ENCODE data around the gene HLCS. TPM values are rescaled to one million over a fixed set of nuclear protein-coding genes. Genes with fewer than 3 reads are reported as not detected.

HLCS gene
- total RNA-seq, 1 donor from 2014 or later = 25.0 TPM

DNA sequence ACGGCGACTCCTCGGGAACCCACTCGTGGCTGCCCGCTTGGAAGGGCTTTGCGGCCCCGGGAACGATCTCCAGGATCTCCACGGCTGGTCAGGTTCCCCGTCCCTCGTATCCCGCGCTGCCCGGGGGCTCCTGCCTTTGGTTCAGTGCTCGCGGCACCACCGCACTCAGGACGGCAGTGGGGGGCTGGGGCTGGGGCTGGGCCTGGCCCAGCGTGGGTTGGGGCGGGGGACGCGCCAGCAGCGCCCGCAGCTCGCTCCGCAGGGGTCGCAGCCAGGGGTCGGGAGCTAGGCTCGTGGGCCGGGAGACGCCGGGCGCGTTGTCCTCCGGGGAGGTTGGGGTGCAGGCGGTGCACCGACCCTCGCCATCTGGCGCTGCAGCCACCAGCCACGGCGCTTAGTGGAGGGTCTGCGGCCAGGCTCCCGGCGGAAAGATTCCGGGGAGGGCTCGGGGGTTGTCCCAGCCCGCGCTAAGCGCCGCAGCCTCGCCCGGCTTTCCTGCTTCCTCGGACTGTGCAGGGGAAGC, 258.6 kb downstream of the HLCS start:
- Mint-ChIP-seq H3K27me3 (ENCODE audit: insufficient read depth, low read depth) (peaks cover 88% of the 10 kb centered on the region), H3K36me3 (no peaks in the 10 kb centered on the region), H3K9me3 (peaks cover 2% of the 10 kb centered on the region), H3K4me3 (peak overlapping the region; percentile 70), H3K27ac (no peak overlapping the region), H3K4me1 (peaks cover 28% of the 10 kb centered on the region)
- peaks cover 19% of the 10 kb centered on the region for H3F3A ChIP-seq (ENCODE audit: low read depth)
- H3K4me1 ChIP-seq = peaks cover 37% of the 10 kb centered on the region
- no peaks in the 10 kb centered on the region for H3K79me2 ChIP-seq (ENCODE audit: low read depth)
- peaks cover 100% of the 10 kb centered on the region for H3K27me3 ChIP-seq
- H3K9me3 ChIP-seq (ENCODE audit: low read depth) = no peaks in the 10 kb centered on the region
- TF ChIP-seq EZH2 (IDR thresholded peaks at IDR 0.05) = peak; percentile 57
- peak; percentile 69 for TF ChIP-seq EZH2phosphoT487 (IDR thresholded peaks at IDR 0.05)
- TF ChIP-seq, protein P1, sequence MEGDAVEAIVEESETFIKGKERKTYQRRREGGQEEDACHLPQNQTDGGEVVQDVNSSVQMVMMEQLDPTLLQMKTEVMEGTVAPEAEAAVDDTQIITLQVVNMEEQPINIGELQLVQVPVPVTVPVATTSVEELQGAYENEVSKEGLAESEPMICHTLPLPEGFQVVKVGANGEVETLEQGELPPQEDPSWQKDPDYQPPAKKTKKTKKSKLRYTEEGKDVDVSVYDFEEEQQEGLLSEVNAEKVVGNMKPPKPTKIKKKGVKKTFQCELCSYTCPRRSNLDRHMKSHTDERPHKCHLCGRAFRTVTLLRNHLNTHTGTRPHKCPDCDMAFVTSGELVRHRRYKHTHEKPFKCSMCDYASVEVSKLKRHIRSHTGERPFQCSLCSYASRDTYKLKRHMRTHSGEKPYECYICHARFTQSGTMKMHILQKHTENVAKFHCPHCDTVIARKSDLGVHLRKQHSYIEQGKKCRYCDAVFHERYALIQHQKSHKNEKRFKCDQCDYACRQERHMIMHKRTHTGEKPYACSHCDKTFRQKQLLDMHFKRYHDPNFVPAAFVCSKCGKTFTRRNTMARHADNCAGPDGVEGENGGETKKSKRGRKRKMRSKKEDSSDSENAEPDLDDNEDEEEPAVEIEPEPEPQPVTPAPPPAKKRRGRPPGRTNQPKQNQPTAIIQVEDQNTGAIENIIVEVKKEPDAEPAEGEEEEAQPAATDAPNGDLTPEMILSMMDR (IDR thresholded peaks at IDR 0.05) = no peak
- H3K27ac ChIP-seq = no peak overlapping the region
- peak overlapping the region; percentile 64 for H3K4me2 ChIP-seq
- peaks cover 75% of the 10 kb centered on the region for H4K20me1 ChIP-seq (ENCODE audit: low read depth)
- peak overlapping the region; percentile 37 for H2AFZ ChIP-seq (replicated peaks)
- DNase-seq (ENCODE audit: low spot score) = no peak
- no peaks in the 10 kb centered on the region for H3K36me3 ChIP-seq
- peak overlapping the region; percentile 27 for H3K4me3 ChIP-seq
- H3K9ac ChIP-seq = no peak overlapping the region

DNA sequence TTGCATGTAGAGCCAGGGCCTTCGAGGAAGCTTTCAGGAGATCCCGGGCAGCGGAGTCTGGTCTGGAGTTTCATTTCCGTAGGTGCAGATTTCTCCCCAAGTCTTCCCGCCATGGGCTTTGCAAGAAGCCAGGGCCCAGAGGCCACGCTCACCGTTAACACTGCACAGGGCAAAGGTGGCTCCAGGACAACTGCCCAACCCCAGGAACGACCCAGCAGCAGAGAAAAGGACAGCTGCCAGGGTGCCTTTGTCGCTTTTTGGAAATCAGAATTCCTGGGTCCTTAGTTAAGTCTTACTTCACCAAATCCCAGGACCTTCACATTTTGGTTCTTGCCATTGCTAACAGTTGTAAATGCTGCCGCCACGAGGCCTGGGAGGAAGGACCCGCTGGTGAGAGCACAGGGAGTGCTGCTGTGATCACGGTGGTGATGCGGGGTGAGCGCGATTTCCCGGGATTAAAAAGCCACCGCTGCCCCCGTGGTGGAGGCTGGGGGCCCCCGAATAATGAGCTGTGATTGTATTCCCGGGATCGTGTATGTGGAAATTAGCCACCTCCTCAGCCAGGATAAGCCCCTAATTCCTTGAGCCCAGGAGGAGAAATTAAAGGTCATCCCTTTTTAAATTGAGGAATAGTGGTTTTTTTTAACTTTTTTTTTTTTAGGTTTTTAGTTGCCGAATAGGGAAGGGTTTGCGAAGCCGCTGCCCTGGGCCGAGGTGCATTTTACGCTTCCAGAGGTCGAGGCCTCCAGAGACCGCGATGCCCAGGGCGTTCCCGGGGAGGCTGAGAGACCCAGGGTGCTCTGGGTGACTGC, 259.3 kb downstream of the HLCS start:
- peak; percentile 77 for DNase-seq (ENCODE audit: low spot score)
- Mint-ChIP-seq H3K4me3 (peak overlapping the region; percentile 68), H3K27ac (no peak overlapping the region), H3K36me3 (no peaks in the 10 kb centered on the region), H3K27me3 (ENCODE audit: insufficient read depth, low read depth) (peaks cover 88% of the 10 kb centered on the region), H3K4me1 (peaks cover 28% of the 10 kb centered on the region), H3K9me3 (peaks cover 2% of the 10 kb centered on the region)
- H3K9me3 ChIP-seq (ENCODE audit: low read depth) = no peaks in the 10 kb centered on the region
- H3K4me3 ChIP-seq = peak overlapping the region; percentile 27
- TF ChIP-seq, protein P1 (IDR thresholded peaks at IDR 0.05) = peak; percentile 30
- peak; percentile 57 for TF ChIP-seq EZH2 (IDR thresholded peaks at IDR 0.05)
- TF ChIP-seq EZH2phosphoT487 (IDR thresholded peaks at IDR 0.05) = no peak
- H3F3A ChIP-seq (ENCODE audit: low read depth) = peaks cover 22% of the 10 kb centered on the region
- H3K9ac ChIP-seq = no peak overlapping the region
- H3K4me2 ChIP-seq = peak overlapping the region; percentile 64
- no peaks in the 10 kb centered on the region for H3K79me2 ChIP-seq (ENCODE audit: low read depth)
- no peak overlapping the region for H2AFZ ChIP-seq (replicated peaks)
- peaks cover 37% of the 10 kb centered on the region for H3K4me1 ChIP-seq
- peaks cover 82% of the 10 kb centered on the region for H4K20me1 ChIP-seq (ENCODE audit: low read depth)
- no peak overlapping the region for H3K27ac ChIP-seq
- H3K27me3 ChIP-seq = peaks cover 100% of the 10 kb centered on the region
- H3K36me3 ChIP-seq = no peaks in the 10 kb centered on the region

DNA sequence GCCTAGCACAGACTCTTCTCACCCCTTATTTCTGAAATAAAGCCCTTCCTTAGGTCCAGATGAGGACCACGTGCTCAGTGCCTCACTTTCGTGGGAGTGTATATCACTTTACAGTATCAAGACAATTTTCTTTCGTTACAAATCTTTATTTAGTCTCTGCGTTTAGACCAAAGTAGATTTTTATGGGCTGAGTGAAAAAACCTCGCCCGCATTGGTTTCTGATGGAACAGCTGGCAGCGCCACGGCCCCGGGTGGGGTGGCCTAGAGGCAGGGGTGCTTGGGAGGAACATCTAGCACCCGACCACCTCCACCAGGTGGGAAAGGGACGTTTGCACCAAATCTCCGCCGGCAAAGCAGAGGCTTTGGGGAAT, 260.0 kb downstream of the HLCS start:
- peaks cover 100% of the 10 kb centered on the region for H3K27me3 ChIP-seq
- no peak overlapping the region for H3K9ac ChIP-seq
- H3K4me3 ChIP-seq = no peak overlapping the region
- Mint-ChIP-seq H3K27ac (no peak overlapping the region), H3K4me3 (peak overlapping the region; percentile 17), H3K4me1 (peaks cover 31% of the 10 kb centered on the region), H3K27me3 (ENCODE audit: insufficient read depth, low read depth) (peaks cover 91% of the 10 kb centered on the region), H3K9me3 (peaks cover 2% of the 10 kb centered on the region), H3K36me3 (no peaks in the 10 kb centered on the region)
- no peak for DNase-seq (ENCODE audit: low spot score)
- H2AFZ ChIP-seq (replicated peaks) = no peak overlapping the region
- H4K20me1 ChIP-seq (ENCODE audit: low read depth) = peaks cover 89% of the 10 kb centered on the region
- peaks cover 40% of the 10 kb centered on the region for H3K4me1 ChIP-seq
- no peak for TF ChIP-seq EZH2phosphoT487 (IDR thresholded peaks at IDR 0.05)
- no peak for TF ChIP-seq EZH2 (IDR thresholded peaks at IDR 0.05)
- TF ChIP-seq, protein P1 (IDR thresholded peaks at IDR 0.05) = no peak
- no peak overlapping the region for H3K4me2 ChIP-seq
- no peaks in the 10 kb centered on the region for H3K9me3 ChIP-seq (ENCODE audit: low read depth)
- H3K36me3 ChIP-seq = no peaks in the 10 kb centered on the region
- no peaks in the 10 kb centered on the region for H3K79me2 ChIP-seq (ENCODE audit: low read depth)
- H3K27ac ChIP-seq = no peak overlapping the region
- peaks cover 28% of the 10 kb centered on the region for H3F3A ChIP-seq (ENCODE audit: low read depth)
